Central memory CD8-positive, alpha-beta T cell (primary cell): Measurements from ENCODE around the gene ITPR2.

ENCODE experiments used
- ATAC-seq: fragments of 150-1000 bp; cut with Tn5 transposase; replicated peaks from 2 replicates; pipeline ENCODE4 v1.10.0; 2022; ENCODE audit warnings: mild to moderate bottlenecking, moderate FRiP score, moderate number of reproducible peaks; ENCODE audit not compliant: poor library complexity, severe bottlenecking; ENCODE audit errors: extremely low read depth
- DNase-seq, 2 donors: peaks; one replicate each; pipeline ENCODE4 v3.0.0; 2021; ENCODE audit warnings: low spot score in 2 of 2
- H3K27ac Mint-ChIP-seq: one replicate; pipeline ENCODE4 v1.8.0; 2022; ENCODE audit warnings: low read depth, mild to moderate bottlenecking, moderate library complexity, mixed read lengths
- H3K27me3 Mint-ChIP-seq: one replicate; pipeline ENCODE4 v1.8.0; 2022; ENCODE audit warnings: mixed read lengths
- H3K36me3 Mint-ChIP-seq: one replicate; pipeline ENCODE4 v1.8.0; 2022; ENCODE audit warnings: mild to moderate bottlenecking, moderate library complexity, mixed read lengths; ENCODE audit not compliant: insufficient read depth
- H3K4me1 Mint-ChIP-seq: one replicate; pipeline ENCODE4 v1.8.0; 2022; ENCODE audit warnings: mixed read lengths
- H3K4me3 Mint-ChIP-seq: one replicate; pipeline ENCODE4 v1.8.0; 2022; ENCODE audit warnings: mild to moderate bottlenecking, moderate library complexity, mixed read lengths
- H3K9me3 Mint-ChIP-seq: one replicate; pipeline ENCODE4 v1.8.0; 2022; ENCODE audit warnings: mixed read lengths

ITPR2 gene

DNA sequence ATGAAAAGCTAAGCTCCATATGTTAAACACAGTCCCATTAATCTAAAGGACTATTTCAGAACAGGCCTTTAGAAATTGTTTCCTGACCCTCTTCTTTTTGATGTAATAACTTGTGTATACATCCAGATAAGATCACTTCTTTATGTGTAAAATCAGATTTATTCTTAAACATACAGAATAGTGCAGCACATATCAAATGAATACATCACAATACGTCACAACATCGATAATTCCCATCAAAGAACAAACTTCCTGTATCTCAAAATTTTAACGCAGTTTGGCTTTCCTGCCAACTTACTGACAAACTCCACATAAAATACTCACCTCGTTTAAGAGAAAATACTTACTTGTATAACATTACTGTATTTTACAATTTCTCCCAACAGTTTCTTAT is 108.7 kb downstream of the ITPR2 start:
- DNase-seq (no peak), ATAC-seq (no peak)
- Mint-ChIP-seq H3K4me1 (peaks cover 16% of the 10 kb centered on the region), H3K27me3 (no peaks in the 10 kb centered on the region), H3K4me3 (no peak overlapping the region), H3K27ac (no peak overlapping the region), H3K36me3 (peaks cover 2% of the 10 kb centered on the region), H3K9me3 (no peaks in the 10 kb centered on the region)

DNA sequence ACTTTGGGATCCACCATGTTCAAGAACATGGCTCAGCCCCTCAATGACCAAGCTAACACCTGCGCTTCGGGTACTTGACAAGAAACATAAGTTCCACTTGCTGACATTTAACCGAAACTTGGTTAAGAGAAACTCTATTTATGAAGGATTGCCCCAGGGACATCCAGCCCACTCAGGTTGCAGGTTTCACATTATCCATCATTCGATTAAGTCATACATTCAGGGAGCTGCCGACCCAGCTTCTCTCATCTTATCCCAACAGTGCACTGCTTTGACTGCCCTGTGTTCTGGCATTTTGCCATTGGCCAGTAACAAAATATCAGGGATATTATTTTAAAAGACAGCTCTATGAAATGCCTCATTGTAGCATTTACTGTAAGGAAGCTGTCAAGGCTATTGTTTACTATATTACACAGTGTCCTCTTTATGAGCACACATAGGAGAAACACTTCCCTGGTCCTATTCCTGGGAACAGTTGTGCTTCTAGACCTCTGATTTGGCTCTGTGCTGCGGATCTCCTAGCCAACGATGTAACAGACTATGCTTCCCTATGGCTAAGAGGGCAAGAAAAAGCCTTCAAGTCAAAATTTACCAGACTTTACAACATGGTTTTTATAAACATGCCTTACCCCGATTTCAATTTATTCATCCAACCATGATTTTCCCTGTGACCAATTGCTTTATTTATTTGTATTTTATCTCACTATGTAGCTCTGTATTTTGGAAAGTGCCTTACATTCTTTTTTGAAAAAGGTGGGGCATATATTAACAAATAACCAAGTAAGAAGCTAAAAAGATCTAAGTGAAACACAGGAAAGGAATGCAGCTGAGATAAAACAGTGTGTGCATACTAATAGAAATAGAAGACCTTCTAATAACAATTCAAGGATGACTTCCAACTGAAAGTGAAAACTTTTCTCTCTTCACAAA is 109.3 kb downstream of the ITPR2 start:
- Mint-ChIP-seq H3K4me1 (peaks cover 11% of the 10 kb centered on the region), H3K4me3 (no peak overlapping the region), H3K36me3 (peaks cover 3% of the 10 kb centered on the region), H3K27ac (no peak overlapping the region), H3K9me3 (no peaks in the 10 kb centered on the region), H3K27me3 (no peaks in the 10 kb centered on the region)
- DNase-seq (no peak), ATAC-seq (no peak)

DNA sequence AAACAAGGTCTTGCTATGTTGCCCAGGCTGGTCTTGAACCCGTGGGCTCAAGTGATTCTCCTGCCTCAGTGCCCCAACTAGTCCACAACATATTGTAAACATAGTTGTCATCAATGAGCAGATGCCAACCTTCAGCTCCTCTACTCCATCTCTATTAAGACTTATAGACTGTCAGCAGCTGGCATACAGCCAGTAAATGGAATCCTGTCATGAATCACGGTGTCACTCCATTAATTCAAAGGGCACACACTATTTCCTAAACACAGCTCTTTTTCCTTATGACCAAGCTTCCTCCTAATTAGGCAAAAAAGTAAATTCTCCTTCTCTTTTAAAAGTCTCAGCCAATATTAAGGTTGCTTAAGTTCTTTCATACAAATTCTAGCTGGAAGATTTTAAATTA is 111.2 kb downstream of the ITPR2 start:
- Mint-ChIP-seq H3K4me1 (no peaks in the 10 kb centered on the region), H3K9me3 (no peaks in the 10 kb centered on the region), H3K27ac (no peak overlapping the region), H3K4me3 (no peak overlapping the region), H3K27me3 (no peaks in the 10 kb centered on the region), H3K36me3 (peaks cover 4% of the 10 kb centered on the region)
- no peak for DNase-seq
- ATAC-seq = no peak

GRCh38 chr12:26719852-26720251 is 113.1 kb downstream of the ITPR2 start:
- Mint-ChIP-seq H3K4me3 (no peak overlapping the region), H3K9me3 (no peaks in the 10 kb centered on the region), H3K36me3 (peaks cover 7% of the 10 kb centered on the region), H3K27ac (no peak overlapping the region), H3K27me3 (no peaks in the 10 kb centered on the region), H3K4me1 (no peaks in the 10 kb centered on the region)
- ATAC-seq (no peak), DNase-seq (no peak)

GRCh38 chr12:26717757-26718156 is 115.2 kb downstream of the ITPR2 start:
- H3K4me1 Mint-ChIP-seq = no peaks in the 10 kb centered on the region
- no peak overlapping the region for H3K27ac Mint-ChIP-seq
- H3K36me3 Mint-ChIP-seq = peaks cover 14% of the 10 kb centered on the region

DNA sequence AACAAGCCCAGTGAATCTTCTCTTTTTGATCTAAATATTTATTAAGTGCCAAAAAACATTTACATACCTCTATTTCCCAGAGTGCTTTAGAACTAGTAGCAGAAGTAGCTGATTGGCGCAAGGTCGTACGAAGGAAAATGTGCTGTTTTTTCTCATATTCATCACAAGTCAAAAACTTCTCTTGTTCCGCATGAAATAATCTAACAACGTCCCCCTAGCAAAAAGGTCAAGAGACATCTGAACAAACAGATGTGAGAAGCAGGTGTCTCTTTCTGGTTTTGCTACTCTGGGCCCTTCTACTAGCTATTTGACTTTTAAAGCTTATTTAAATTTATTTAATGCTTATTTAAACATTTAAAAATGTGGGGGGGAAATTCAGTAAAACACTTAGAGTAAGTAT is 117.8 kb downstream of the ITPR2 start:
- Mint-ChIP-seq H3K36me3 (peaks cover 20% of the 10 kb centered on the region), H3K27me3 (no peaks in the 10 kb centered on the region), H3K27ac (no peak overlapping the region), H3K4me3 (no peak overlapping the region), H3K4me1 (no peaks in the 10 kb centered on the region), H3K9me3 (no peaks in the 10 kb centered on the region)
- DNase-seq (no peak), ATAC-seq (no peak)

More at GRCh38 chr12:26717757-26718156, 115.2 kb downstream of the ITPR2 start:
- DNase-seq = no peak
- Mint-ChIP-seq H3K4me3 (no peak overlapping the region), H3K27me3 (no peaks in the 10 kb centered on the region), H3K9me3 (no peaks in the 10 kb centered on the region)
- no peak for ATAC-seq

DNA sequence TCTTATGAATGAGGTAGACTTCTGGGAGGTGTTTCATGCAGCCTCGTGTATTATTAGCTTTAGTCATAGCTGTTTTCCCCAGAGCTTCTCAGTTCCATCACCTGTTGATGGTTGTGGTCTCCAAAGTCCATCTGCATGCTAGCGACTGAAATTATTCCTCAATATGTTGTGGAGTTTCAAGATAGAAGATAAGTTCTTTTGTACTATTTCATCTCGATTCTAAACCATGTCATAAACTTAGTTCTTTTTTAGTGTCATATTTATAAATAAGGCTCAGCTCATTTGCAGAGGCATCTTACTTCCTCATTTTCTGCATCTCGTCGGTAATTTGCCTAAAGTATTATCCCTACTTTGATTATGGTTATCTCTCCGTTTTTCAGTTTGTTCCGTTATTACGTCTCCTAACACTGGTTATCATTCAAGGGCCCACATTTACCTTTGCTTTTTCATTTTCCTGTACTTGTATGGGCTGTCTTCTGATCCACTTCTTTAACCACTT is 119.1 kb downstream of the ITPR2 start:
- H3K4me3 Mint-ChIP-seq = no peak overlapping the region
- H3K27ac Mint-ChIP-seq = no peak overlapping the region
- peaks cover 20% of the 10 kb centered on the region for H3K36me3 Mint-ChIP-seq

GRCh38 chr12:26712892-26713291 is 120.1 kb downstream of the ITPR2 start:
- Mint-ChIP-seq H3K36me3 (peaks cover 21% of the 10 kb centered on the region), H3K4me1 (no peaks in the 10 kb centered on the region), H3K9me3 (peaks cover 6% of the 10 kb centered on the region), H3K4me3 (no peak overlapping the region), H3K27me3 (no peaks in the 10 kb centered on the region), H3K27ac (no peak overlapping the region)
- ATAC-seq = no peak
- DNase-seq = no peak

More for the DNA sequence above, 119.1 kb downstream of the ITPR2 start:
- no peak for DNase-seq
- Mint-ChIP-seq H3K27me3 (no peaks in the 10 kb centered on the region), H3K4me1 (no peaks in the 10 kb centered on the region), H3K9me3 (no peaks in the 10 kb centered on the region)
- no peak for ATAC-seq

GRCh38 chr12:26711569-26711968 is 121.4 kb downstream of the ITPR2 start:
- Mint-ChIP-seq H3K9me3 (peaks cover 6% of the 10 kb centered on the region), H3K27ac (no peak overlapping the region), H3K27me3 (no peaks in the 10 kb centered on the region), H3K4me3 (no peak overlapping the region), H3K36me3 (peaks cover 19% of the 10 kb centered on the region), H3K4me1 (no peaks in the 10 kb centered on the region)
- no peak for DNase-seq
- ATAC-seq = no peak

GRCh38 chr12:26711072-26711471 is 121.9 kb downstream of the ITPR2 start:
- DNase-seq (no peak), ATAC-seq (no peak)
- Mint-ChIP-seq H3K4me1 (no peaks in the 10 kb centered on the region), H3K4me3 (no peak overlapping the region), H3K27ac (no peak overlapping the region), H3K36me3 (peaks cover 19% of the 10 kb centered on the region), H3K27me3 (no peaks in the 10 kb centered on the region), H3K9me3 (peaks cover 6% of the 10 kb centered on the region)

DNA sequence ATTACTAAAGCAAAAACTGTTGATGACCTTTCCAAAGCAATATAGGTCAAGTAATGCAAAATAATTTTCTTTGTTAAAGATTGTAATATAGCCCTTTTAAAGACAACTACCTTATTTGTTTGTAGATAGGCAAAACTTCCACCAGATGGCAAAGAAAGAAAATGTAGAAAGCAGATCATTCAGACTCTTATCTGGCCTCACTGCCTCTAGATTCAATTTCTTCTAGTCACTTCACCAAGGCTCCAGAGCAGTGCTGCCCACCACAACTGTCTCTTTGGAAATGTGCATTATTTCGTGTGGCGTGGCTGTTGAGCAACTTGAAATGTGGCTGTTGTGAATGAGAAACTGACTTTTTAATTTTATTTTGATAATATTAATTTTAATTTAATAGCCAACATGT is 127.1 kb downstream of the ITPR2 start:
- Mint-ChIP-seq H3K4me3 (no peak overlapping the region), H3K36me3 (peaks cover 2% of the 10 kb centered on the region), H3K27ac (no peak overlapping the region), H3K27me3 (no peaks in the 10 kb centered on the region), H3K4me1 (no peaks in the 10 kb centered on the region), H3K9me3 (peaks cover 6% of the 10 kb centered on the region)
- DNase-seq (no peak), ATAC-seq (no peak)

- Mint-ChIP-seq H3K27me3 (no peaks in the 10 kb centered on the region), H3K4me1 (no peaks in the 10 kb centered on the region), H3K36me3 (peaks cover 2% of the 10 kb centered on the region), H3K4me3 (no peak overlapping the region), H3K9me3 (peaks cover 6% of the 10 kb centered on the region), H3K27ac (no peak overlapping the region)
- DNase-seq (no peak), ATAC-seq (no peak)
Observed at GRCh38 chr12:26704684-26705460, 128.1 kb downstream of the ITPR2 start.
